ENCODE results near the gene RPS24.

RPS24 gene

GRCh38 chr10:78078539-78079330 is 45.1 kb downstream of the RPS24 start:
- ChIA-PET POLR2A (no interaction called here), CTCF (interaction anchor here (1.0 kb wide), 1 partner anchor 9 kb away, joined by 3 read pairs; no protein-coding TSS in a partner anchor)
- DNase-seq (ENCODE audit: extremely low spot score) = no peak
- TF ChIP-seq, protein P1, sequence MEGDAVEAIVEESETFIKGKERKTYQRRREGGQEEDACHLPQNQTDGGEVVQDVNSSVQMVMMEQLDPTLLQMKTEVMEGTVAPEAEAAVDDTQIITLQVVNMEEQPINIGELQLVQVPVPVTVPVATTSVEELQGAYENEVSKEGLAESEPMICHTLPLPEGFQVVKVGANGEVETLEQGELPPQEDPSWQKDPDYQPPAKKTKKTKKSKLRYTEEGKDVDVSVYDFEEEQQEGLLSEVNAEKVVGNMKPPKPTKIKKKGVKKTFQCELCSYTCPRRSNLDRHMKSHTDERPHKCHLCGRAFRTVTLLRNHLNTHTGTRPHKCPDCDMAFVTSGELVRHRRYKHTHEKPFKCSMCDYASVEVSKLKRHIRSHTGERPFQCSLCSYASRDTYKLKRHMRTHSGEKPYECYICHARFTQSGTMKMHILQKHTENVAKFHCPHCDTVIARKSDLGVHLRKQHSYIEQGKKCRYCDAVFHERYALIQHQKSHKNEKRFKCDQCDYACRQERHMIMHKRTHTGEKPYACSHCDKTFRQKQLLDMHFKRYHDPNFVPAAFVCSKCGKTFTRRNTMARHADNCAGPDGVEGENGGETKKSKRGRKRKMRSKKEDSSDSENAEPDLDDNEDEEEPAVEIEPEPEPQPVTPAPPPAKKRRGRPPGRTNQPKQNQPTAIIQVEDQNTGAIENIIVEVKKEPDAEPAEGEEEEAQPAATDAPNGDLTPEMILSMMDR (IDR thresholded peaks at IDR 0.05; ENCODE audit: control extremely low read depth, extremely low read depth, low read depth, missing control alignments) = no peak

DNA sequence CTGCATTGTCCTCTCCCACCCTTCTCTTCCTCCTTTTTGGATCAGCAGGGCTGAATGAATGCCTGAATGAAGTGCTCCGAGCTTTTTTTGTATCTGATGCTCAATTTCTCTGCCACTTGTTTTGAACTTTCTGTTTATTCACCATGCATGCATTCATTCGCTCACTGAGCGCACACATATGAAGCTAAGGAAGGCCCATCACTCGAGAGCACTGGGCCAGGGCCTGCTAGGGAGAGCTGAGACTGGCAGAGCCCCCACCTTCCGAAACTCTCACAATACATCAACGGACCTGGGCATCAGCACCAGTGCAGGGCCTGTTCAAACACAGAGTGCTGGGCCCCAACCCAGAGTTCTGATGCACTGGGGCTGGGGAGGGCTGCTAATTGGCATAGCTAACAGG is 45.7 kb downstream of the RPS24 start:
- ChIA-PET POLR2A (no interaction called here), CTCF (no interaction called here)
- DNase-seq (ENCODE audit: extremely low spot score) = no peak

DNA sequence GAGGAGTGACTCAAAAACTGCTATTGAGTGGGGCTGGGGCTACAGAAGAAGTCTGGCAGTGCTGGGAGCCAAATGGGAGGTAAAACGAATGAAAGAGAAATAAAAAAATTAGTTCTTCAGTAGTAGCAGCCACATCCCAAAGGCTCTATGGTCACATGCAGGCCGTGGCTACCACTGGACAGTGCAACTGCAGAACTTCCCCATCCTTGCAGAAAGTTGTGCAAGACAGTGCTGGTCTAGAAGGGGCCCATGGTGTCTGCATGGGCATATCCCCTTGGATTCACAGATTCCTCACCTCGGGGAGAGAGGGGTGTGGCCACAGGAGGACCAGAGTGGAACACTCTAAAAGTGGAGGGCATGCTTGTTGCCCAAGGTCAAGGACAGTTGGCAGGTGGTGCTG is 47.6 kb downstream of the RPS24 start:
- TF ChIP-seq, protein P1 (IDR thresholded peaks at IDR 0.05; ENCODE audit: control extremely low read depth, extremely low read depth, low read depth, missing control alignments) = no peak
- no peak for DNase-seq (ENCODE audit: extremely low spot score)
- POLR2A ChIA-PET = no interaction called here
- CTCF ChIA-PET = no interaction called here

More for the DNA sequence above, 45.7 kb downstream of the RPS24 start:
- TF ChIP-seq, protein P1 (IDR thresholded peaks at IDR 0.05; ENCODE audit: control extremely low read depth, extremely low read depth, low read depth, missing control alignments) = no peak

DNA sequence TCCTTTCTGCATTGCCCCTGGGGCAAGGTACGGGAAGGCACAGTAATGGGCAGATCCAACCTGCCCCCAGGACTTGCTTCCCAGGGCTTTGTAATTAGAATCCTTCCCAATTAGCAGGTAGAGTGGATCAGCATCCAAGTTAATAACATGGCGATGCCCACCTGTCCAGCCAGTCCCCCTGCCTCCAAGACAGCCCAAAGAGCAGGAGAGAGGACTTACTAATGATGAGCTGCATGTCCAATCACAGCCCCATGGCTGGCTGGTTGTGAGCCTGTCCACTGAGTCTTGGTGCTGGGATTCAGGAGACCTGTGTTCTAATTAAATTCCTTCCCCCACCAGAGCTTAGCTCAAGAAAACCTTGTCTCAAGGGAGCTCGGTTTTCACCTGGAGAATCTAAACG is 49.0 kb downstream of the RPS24 start:
- TF ChIP-seq, protein P1 (IDR thresholded peaks at IDR 0.05; ENCODE audit: control extremely low read depth, extremely low read depth, low read depth, missing control alignments) = no peak
- ChIA-PET POLR2A (no interaction called here), CTCF (no interaction called here)

More for the DNA sequence above, 49.0 kb downstream of the RPS24 start:
- DNase-seq (ENCODE audit: extremely low spot score) = no peak

Data from GM10248 (cell line).